ENCODE results near the gene SCYL2.
A peak's percentile ranks its signal among the peaks of the same experiment; 100 is the strongest.
"Not testable (repeated sequence)": the region's sequence is repeated elsewhere in the genome, so short reads cannot be mapped to it uniquely, and the experiment has no call there.

SCYL2 gene

DNA sequence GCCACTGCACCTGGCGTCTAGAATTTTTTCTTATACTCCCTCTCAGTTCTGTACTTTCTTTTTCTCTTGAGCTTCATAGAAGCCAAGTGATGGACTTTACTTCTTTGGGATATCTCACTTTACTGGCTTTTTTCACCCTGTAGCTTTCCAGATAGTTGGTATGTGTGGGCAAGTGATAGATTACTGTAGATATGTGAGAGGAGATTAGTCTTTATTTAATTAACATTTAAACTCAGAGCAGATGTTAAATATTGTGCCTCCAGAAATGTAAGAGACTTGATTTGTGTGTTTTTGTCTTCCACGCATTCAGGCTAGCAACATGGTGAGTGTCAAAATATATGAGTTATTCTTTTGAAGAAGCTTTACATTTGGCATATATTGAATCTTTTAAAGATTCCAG is 50.4 kb downstream of the SCYL2 start:
- FAIRE-seq = no peak
- no peak for DNase-seq (ENCODE audit: insufficient read length, low spot score)

DNA sequence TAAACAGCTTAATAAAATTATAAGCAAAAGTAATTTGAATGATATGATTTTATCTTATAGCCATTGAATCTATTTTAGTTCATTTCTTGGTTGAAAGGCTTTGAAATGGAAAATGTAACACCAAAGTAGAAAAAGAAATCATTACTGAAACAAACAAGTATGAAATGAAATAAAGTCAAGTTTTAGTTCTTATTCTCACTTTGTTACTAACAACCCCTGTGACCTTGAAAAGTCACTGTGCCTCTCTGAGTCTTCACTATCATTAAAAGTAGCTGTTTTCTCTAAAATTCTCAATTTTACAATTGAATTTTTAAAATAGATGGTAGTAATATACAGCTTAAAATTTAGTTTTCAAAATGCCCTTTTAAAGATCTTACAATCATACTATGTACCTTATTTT is 57.5 kb downstream of the SCYL2 start:
- FAIRE-seq (peak; percentile 42), DNase-seq (ENCODE audit: insufficient read length, low spot score) (no peak)

DNA sequence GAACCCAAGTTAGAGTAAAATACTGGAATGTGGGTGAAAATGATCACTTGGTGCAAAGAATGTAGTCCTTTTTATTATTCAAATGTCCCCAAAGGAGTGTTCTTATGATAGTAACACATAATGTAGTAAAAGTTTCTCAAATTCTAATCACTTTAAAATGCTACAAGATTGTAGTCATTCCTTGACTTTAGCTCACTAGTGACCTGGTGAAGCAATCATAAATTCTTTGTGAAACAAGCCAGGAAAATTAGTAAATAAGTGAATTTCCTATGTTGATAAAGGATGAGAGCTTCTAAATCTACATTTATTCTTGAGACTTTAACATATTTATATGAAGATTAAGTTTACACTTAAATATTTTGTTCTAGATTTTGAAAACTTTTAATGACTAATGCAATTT is 59.2 kb downstream of the SCYL2 start:
- FAIRE-seq (no peak), DNase-seq (ENCODE audit: insufficient read length, low spot score) (no peak)

DNA sequence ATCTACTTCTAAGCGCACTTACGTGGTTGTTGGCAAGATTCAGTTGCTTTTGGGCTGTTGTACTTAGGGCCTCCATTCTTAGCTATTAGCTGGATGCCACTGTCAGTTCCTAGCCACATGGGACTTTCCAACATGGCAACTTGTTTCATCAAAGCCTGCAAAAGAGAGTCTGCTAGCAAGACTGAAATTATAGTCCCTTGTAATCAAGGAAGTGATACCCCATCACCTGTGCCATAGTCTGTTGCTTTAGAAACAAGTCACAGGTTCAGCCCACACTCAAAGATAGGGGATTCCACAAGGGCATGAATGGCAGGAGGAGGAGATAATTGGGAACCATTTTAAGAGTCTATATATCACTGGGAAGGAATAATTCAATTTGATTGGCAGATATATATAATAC is 62.8 kb downstream of the SCYL2 start:
- FAIRE-seq (peak; percentile 74), DNase-seq (ENCODE audit: insufficient read length, low spot score) (no peak)

DNA sequence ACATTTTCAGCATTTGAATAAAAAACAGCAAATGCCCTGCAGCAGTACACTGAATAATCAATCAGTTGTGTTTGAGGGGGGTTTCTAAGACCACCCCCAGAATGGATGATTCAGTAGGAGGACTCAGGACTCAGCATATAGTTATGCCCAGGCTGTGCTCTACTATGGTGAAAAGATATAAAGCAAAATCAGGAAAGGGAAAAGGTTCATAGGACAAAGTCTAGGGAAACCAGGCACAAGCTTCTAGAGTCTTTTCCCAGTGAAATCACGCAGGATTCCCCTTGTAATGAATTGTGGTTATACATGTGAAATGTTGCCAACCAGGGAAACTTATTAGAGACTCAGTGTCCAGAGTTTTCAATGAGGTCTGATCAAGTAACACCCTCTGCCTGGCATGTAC is 64.9 kb downstream of the SCYL2 start:
- FAIRE-seq (no peak), DNase-seq (ENCODE audit: insufficient read length, low spot score) (no peak)

DNA sequence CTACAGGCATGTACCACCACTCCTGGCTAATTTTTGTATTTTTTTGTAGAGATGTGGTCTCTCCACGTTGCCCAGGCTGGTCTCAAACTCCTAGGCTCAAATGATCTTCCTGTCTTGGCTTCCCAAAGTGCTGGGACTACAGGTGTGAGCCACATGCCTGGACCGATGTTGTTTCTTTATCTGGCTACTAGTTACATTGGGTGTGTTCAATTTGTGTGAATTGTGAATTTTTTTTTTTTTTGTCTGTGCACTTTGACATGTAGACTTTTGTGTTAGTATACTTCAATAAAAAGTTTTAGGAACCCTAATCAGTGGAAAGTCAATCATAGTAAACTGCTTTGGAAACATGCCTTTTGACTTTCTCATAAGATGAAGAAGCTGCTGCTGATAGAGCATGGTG is 65.9 kb downstream of the SCYL2 start:
- FAIRE-seq (no peak), DNase-seq (ENCODE audit: insufficient read length, low spot score) (no peak)

DNA sequence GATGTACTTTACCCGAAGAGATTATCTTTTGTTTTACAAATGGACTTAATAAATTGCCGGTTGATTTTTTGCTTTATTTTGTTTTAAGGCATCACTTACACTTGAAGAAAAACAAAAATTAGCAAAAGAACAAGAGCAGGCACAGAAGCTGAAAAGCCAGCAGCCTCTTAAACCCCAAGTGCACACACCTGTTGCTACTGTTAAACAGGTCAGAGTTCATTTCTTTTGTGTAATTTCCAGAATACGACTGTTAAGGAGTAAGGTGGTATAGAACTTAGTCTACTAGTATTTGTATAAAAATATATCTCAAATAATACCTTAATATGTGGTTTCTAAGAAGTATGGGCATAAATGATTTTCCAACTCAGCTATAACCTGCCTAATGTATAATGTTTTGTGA is 70.3 kb downstream of the SCYL2 start:
- DNase-seq (ENCODE audit: insufficient read length, low spot score) (no peak), FAIRE-seq (no peak)

DNA sequence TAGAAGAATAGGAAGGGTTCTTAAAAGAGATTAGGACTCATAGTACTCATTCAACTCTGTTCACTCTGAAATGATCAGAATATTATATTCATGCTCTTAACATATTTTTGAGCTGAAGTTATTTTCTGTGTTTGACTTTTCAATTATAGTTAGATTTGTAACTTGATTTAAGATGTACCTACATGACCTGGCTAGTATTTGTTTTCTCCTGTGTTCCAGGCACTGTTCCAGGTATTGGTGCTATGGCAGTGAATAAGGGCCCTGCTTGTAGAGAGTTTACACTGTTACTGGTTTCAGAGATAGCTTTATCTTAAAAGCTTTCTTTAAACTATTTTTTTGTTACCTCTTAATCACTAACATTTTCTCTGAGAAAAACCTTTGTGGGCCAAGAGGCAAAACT is 70.8 kb downstream of the SCYL2 start:
- DNase-seq (ENCODE audit: insufficient read length, low spot score) (no peak), FAIRE-seq (no peak)

DNA sequence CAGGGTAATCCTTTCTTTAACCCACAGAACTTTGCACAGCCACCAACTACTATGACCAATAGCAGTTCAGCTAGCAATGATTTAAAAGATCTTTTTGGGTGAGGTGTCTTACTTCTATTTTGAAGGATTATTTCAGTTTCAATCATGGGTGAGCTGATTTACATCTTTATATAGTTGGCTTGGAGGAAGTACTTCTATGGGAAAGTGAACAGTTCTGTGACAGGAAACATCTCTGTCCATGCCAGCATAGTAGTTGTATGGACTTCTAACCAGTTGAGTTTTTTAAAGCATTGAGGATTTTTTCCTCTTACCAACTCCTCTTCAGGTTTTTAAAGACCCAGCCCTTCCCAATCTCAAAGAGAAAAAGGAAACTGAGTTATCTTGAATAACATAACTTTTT is 72.1 kb downstream of the SCYL2 start:
- DNase-seq (ENCODE audit: insufficient read length, low spot score) = no peak
- FAIRE-seq = no peak

DNA sequence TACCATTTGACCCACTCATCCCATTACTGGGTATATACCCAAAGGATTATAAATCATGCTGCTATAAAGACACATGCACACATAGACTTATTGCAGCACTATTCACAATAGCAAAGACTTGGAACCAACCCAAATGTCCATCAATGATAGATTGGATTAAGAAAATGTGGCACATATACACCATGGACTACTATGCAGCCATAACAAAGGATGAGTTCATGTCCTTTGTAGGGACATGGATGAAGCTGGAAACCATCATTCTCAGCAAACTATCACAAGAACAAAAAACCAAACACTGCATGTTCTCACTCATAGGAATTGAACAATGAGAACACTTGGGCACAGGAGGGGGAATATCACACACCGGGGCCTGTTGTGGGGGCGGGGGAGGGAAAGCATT is 75.9 kb downstream of the SCYL2 start:
- FAIRE-seq; DNase-seq (ENCODE audit: insufficient read length, low spot score): not testable (repeated sequence)

DNA sequence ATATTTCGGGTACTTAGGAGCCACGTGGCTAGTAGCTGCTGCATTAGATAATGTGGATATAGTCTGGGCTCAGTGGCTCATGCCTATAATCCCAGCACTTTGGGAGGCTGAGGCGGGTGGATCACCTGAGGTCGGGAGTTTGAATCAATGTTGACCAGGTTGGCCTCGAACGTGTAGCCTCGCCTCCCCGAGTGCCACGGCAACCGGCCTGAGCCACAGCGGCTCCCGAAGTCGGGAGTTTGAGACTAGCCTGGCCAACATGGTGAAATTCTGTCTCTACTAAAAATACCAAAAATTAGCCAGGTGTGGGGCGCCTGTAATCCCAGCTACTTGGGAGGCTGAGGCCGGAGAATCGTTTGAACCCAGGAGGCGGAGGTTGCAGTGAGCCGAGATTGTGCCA is 77.4 kb downstream of the SCYL2 start:
- not testable (repeated sequence) for DNase-seq (ENCODE audit: insufficient read length, low spot score); FAIRE-seq

DNA sequence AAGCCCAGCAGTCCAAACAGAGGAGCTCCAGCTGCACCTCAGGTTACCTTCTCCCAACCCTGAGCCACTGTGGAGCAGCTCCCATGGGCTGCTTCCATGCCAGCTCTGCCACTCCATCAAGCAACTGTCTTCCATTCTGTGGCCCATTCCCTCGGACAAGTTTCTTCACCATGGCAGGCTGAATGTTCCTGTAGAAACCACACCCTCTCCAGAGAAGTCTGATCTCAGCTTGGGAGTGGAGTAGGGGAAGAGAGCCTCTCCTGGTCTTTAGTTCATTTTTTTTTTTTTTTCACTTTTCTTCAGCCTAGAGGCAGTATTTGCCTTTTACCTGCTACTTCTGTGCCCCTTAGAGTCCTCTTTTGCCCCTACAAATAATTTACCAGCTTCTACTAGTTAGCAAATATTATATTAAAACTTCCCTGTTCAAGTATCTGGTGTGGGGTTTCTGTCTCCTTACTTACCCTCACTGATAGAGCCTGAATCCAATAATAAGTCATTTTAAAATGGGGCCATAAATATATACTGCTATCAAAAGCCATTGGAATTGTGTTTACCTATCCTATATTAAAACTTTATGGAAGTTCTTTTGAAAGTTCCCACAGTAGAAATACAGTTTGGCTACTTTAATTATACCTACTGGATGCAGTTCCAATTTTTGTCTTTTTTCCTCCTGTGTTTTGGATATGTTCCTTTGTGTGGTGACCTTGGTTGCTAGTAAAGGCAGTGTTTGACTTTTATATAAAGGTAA is 78.2 kb downstream of the SCYL2 start:
- no peak for DNase-seq (ENCODE audit: insufficient read length, low spot score)
- no peak for FAIRE-seq

DNA sequence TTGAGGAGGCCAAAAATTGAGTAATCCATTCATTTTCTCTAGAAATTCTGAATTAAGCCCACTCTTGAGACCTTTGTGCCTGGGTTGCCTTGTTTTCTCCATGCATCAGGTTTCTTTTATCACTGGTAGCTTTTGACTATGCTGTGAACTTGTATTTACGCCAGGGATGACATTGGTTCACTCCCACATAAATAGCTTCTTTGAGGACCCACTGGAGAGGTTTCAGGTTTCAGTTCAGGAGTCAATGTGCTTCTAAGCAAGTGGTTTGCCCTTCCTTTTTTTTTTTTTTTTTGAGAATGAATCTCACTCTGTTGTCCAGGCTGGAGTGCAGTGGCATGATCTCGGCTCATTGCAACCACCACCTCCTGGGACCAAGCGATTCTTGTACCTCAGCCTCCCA is 79.7 kb downstream of the SCYL2 start:
- no peak for FAIRE-seq
- no peak for DNase-seq (ENCODE audit: insufficient read length, low spot score)

DNA sequence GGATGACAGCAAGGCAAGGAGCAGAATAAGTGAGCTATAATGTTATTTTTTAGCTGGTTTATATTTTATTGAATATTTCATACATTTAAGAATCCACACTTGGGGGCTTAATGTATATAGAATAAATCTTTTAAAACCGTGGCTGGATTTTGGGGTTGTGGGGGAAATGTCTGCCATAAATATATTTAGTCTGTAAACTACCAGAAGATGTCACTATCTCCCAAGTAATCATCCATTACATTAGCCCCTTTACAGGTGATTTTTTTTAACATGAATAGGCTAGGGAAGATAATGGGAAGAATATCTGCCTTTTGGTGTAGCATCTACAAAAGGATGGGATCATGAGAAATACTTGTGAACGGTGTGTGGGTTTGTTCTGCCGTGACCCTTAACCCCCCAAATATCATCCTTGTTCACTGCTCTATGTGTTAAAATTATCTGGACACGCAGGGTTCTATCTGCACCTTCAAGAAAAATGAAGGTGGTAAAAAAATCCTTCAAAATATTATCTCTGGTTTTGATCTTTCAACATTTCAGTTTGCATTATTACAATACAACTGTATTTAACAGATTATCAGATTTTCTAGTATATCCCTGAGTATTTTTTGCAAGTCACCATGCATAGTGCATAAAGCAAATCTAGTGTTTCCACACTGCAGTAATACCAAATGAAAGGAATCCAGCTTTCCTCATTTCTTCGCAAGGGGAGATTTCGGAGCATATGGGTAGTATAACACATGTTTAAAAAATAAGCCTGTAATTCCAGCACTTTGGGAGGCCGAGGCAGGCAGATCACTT is 81.9 kb downstream of the SCYL2 start:
- no peak for FAIRE-seq
- DNase-seq (ENCODE audit: insufficient read length, low spot score) = no peak

DNA sequence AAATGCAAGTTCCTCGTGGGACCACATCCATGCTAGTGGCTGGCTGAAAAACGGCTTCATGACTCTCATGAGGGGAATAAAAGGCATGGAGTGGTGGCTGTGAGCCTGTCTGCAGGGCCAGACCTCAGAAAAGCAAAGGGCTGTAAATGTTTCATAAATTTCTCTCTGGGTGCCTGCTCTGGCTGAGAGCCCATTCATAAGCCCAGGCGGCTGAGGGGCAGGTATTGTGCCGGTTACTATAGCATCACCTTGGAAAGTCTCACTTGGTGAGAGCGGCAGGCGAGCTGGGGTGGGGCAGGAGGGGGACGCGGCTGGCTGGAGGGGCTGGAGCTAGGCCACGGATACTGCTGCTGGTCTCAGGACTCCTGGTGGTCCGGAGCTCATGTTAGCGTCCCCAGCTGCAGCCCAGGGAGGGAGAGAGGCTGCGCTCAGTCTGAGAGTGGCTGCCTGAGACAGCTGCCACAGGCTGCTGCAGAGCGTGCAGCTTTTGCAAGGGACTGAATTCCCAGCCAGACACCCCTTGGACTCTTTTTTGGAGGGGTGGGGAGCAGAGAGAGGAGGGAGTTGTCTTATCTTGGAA is 89.8 kb downstream of the SCYL2 start, which contains the start of gene SLC17A8:
Gene SLC17A8, plus strand, starts transcription at position 431 of the 580 bp plus-strand sequence. CDS start 318 bp downstream, outside the sequence.
- no peak for FAIRE-seq
- no peak for DNase-seq (ENCODE audit: insufficient read length, low spot score)

DNA sequence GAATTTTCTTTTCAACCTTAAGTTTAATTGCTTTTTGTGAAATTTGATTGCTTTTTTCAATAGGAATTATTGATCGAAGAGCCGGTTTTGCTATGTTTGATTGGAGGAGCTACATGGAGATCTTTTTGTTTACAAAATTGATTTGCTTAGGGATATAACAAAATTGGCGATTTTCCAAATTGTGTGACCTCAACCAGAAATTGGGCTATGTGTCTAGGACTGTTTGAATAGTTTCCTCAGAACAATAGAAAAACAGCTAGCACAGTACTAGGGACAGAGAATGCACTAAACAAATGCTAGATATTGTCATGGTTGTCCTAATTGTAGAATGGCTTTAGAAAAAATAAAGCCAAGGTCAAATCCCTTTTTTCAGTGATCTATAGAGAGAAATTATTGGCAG is 92.3 kb downstream of the SCYL2 start:
- FAIRE-seq (no peak), DNase-seq (ENCODE audit: insufficient read length, low spot score) (no peak)

DNA sequence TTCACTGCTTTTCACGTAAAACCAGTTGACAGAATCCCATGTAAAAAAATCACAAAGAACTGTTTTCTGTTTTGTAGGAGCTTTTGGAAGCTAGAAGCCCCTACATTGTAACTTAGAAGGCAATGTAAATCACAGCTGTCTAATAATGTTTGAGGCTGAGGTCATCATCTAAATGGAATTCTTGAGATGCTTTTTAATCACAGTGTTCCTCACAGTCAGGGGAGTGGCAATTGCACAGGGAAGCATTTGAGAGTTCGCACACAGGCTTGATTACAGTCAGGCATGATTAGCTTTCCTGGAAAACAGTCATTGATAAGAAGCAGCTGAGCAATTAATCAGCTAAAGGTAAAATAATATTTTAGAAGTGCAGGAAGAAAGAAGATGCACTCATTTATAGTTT is 92.8 kb downstream of the SCYL2 start:
- DNase-seq (ENCODE audit: insufficient read length, low spot score) = no peak

DNA sequence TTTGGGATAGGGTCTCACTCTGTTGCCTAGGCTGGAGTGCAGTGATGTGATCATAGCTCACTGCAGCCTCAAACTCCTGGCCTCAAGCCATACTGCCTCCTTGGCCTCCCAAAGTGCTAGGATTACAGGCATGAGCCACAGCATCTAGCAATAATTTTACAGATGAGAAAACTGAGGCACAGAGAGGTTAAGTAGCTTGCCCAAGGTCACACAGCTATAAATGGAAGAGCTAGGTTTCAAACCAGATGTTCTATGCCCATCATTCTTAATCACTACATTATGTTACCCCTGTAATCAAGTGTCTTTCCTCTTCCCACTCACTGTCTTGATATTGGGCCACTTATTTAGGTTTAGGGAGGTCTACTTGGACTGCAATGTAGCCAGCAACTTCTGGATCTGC is 93.5 kb downstream of the SCYL2 start:
- FAIRE-seq (no peak), DNase-seq (ENCODE audit: insufficient read length, low spot score) (no peak)

More for the DNA sequence above, 92.8 kb downstream of the SCYL2 start:
- no peak for FAIRE-seq

DNA sequence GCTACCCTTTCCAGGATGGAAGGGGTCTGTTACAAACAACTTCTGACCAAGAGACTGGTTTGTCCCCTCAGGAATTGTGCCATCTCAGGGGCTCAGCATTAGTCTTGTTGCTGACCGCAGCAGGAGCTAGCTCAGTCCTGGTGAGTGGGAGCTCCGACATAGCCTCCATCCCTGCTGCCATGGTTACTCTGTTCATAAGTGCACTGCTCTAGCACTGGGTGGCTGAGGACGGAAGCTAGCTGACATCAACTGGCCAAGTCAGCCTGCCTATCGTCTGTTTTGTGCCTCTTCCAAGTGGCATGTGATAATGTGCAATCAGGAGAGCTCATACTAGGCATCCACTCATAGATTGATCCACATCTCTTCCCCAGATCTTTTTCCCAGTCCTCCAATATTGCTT is 97.3 kb downstream of the SCYL2 start:
- FAIRE-seq (no peak), DNase-seq (ENCODE audit: insufficient read length, low spot score) (no peak)

DNA sequence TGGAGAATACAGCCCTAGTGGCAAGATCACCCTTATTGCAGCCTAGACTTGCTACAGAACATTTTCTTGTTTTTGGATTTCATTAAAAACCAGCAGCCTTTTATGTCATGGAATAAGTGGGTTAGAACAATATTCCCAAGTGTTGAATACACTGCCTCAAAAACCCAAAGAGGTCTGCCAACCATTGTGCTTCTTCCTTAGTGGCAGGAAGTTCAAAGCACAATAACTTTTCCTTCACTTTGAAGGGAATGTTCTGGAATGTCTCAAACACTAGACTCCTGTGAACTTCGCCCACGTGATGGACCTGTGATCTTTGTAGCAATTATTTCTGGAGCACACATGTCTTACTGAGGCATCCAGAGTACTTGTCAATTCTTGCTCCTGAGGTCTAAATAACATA is 98.4 kb downstream of the SCYL2 start:
- FAIRE-seq (no peak), DNase-seq (ENCODE audit: insufficient read length, low spot score) (no peak)

DNA sequence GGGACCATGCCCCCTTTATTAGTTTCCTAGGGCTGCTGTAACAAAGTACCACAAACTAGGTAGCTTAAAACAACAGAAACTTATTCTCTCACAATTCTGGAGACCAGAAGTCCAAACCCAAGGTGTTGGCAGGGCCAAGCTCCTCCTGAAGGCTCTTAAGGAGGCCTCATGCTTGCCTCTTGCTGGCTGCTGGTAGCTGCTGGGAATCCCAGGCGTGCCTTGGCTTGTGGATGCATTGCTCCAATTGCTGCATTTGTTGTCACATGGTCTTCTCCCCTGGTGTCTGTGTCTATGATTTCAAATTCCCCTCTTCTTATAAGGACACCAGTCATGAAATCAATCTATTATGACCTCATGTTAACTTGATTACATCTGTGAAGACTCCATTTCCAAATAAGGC is 101.1 kb downstream of the SCYL2 start:
- DNase-seq (ENCODE audit: insufficient read length, low spot score) (no peak), FAIRE-seq (no peak)

DNA sequence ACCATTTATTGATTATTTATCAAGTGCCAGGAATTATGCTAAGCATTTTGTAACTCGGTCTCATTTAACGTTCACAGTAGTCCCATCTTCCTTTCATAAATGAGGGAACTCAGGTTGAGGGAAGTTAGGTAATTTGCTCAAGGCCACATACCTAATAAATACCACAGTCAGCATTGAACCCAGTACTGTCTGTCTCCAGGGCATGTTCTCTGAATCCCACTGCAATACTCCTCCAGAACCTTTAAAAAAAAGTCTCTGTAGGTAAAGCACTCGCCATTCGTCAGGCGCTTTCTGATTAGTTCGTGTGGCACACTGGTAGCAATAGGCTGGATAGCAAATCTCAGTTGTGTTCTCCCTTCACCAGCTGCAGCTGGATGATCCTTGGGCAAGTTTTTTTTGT is 104.2 kb downstream of the SCYL2 start:
- DNase-seq (ENCODE audit: insufficient read length, low spot score) = no peak
- no peak for FAIRE-seq

All from GM19239 (cell line).